ENCODE results near the gene ERN2. TPM values are rescaled to one million over a fixed set of nuclear protein-coding genes. Genes with fewer than 3 reads are reported as not detected.

ERN2 gene
- total and polyA plus RNA-seq, 2 of the 4 experiments (the other 2 are of a cell fraction), result 0.39 to 0.54 TPM

GRCh38 chr16:23689442-23690187 is 23.4 kb downstream of the ERN2 start (continued):
- TF ChIP-seq ELK1 (IDR thresholded peaks at IDR 0.05; ENCODE audit: borderline replicate concordance, low read depth, low read length), result no peak
- no peak for TF ChIP-seq RAD21 (IDR thresholded peaks at IDR 0.05; ENCODE audit: low read length)
- no peak for TF ChIP-seq CHD1 (IDR thresholded peaks at IDR 0.05; ENCODE audit: low read depth, low read length)
- TF ChIP-seq SMC3 (IDR thresholded peaks at IDR 0.05; ENCODE audit: low read depth, low read length), result no peak
- TF ChIP-seq MAFK (IDR thresholded peaks at IDR 0.05; ENCODE audit: low read depth, low read length), result no peak
- no peak for TF ChIP-seq RCOR1 (IDR thresholded peaks at IDR 0.05; ENCODE audit: insufficient replicate concordance, low read length)
